GM18505 (cell line): ENCODE results near the gene FGD6.

Experiments
- ATAC-seq: cut with Tn5 transposase; IDR thresholded peaks from one replicate; pipeline ENCODE4 v1.9.1; 2021; ENCODE audit not compliant: unreplicated experiment
- POLR2A ChIP-seq: IDR thresholded peaks from 4 replicates; pipeline ENCODE4 v1.6.1; 2011; ENCODE audit warnings: borderline replicate concordance; ENCODE audit not compliant: insufficient read depth, insufficient read length; ENCODE audit errors: extremely low read depth

The FGD6 gene

GRCh38 chr12:95034750-95035149, 182.5 kb downstream of the FGD6 start:
- TF ChIP-seq POLR2A: no peak
- ATAC-seq: no peak
